K562 (cell line): Measurements from ENCODE around the gene IPO13. TPM values are rescaled to one million over a fixed set of nuclear protein-coding genes. Genes with fewer than 3 reads are reported as not detected.

ENCODE experiments used
- ATAC-seq: fragments of 200-7000 bp; cut with Tn5 transposase; 3 replicates; pipeline ENCODE4 v1.9.1; 2020; ENCODE audit warnings: moderate library complexity
- BruUV-seq: library from RNA; stranded (reverse); fragments of 400-500 nt; replicated peaks from 2 replicates; lab custom pipeline; 2021; lab: Mats Ljungman, UMichigan
- CTCF ChIA-PET: fragments of 300-600 bp; formaldehyde crosslinking; extraction: SDS; loops from one replicate; lab custom pipeline; 2021; ENCODE audit warnings: low intra/inter-chr PET ratio; lab: Yijun Ruan, JAX
- POLR2A ChIA-PET: fragments of 300-600, 350-650 bp; sonication (Branson Sonifier 250); formaldehyde crosslinking; extraction: SDS; loops from one replicate; lab custom pipeline; 2021; ENCODE audit warnings: antibody characterized with exemption, inconsistent platforms; lab: Yijun Ruan, JAX
- DNase-seq, 4 experiments: peaks; one replicate each; pipeline versions ENCODE4 v3.0.0 to v3.0.0-alpha.2; 2011 to 2018; ENCODE audit warnings: low spot score in 3 of 4, mixed read lengths in 3 of 4; ENCODE audit errors: extremely low read depth in 1 of 4
- FAIRE-seq: peaks from 2 replicates; lab custom pipeline; 2011; peaks lifted over from hg19 to GRCh38; lab: Jason Lieb, UNC
- H2AFZ ChIP-seq: 2 replicates; pipeline ENCODE4 v1.6.0; 2011; ENCODE audit warnings: low read depth, low read length, control low read depth, inconsistent platforms
- H3K27ac ChIP-seq: fragments of 200-600 bp; 3 replicates; pipeline ENCODE4 v1.8.0; 2011; ENCODE audit warnings: low read depth, mild to moderate bottlenecking, control low read depth, inconsistent platforms, low read length, moderate library complexity, mixed read lengths; ENCODE audit errors: extremely low read depth
- H3K27me3 ChIP-seq, 2 experiments: fragments of 300-600 bp in 1 of 2; 2 replicates in 1 of 2; 3 replicates in 1 of 2; pipeline versions ENCODE4 v1.6.0 to v1.8.0; 2011; ENCODE audit warnings: inconsistent platforms in 2 of 2, low read length in 2 of 2, mild to moderate bottlenecking in 1 of 2, mixed read lengths in 1 of 2, moderate library complexity in 1 of 2; ENCODE audit not compliant: control insufficient read depth in 2 of 2, insufficient read depth in 2 of 2
- H3K36me3 ChIP-seq: fragments of 300-600 bp; 3 replicates; pipeline ENCODE4 v1.8.0; 2011; ENCODE audit warnings: mild to moderate bottlenecking, low read length, inconsistent platforms; ENCODE audit not compliant: control insufficient read depth, insufficient read depth
- H3K4me1 ChIP-seq, 2 experiments: fragments of 200-600 bp in 1 of 2; replicated peaks in 1 of 2; 2 replicates in 1 of 2; 3 replicates in 1 of 2; pipeline versions ENCODE4 v1.5.1 to v1.8.0; 2011; ENCODE audit warnings: inconsistent platforms in 2 of 2, low read length in 2 of 2, mild to moderate bottlenecking in 1 of 2, mixed read lengths in 1 of 2, moderate library complexity in 1 of 2; ENCODE audit not compliant: control insufficient read depth in 2 of 2, insufficient read depth in 2 of 2
- H3K4me2 ChIP-seq: 2 replicates; pipeline ENCODE4 v1.6.1; 2011; ENCODE audit warnings: low read length, control low read depth, inconsistent platforms, mixed read lengths; ENCODE audit not compliant: insufficient read depth
- H3K4me3 ChIP-seq: fragments of 200-600 bp; sonication (generic), shearing (Covaris generic); 2 replicates; pipeline ENCODE4 v1.5.1; 2016; ENCODE audit warnings: control low read depth, inconsistent platforms
- H3K79me2 ChIP-seq: fragments of 200-600 bp; 3 replicates; pipeline ENCODE4 v1.8.0; 2011; ENCODE audit warnings: low read length, inconsistent platforms; ENCODE audit not compliant: control insufficient read depth, insufficient read depth
- H3K9ac ChIP-seq, 2 experiments: 2 replicates each; pipeline versions ENCODE4 v1.6.0 to v1.6.1; 2011; ENCODE audit warnings: low read depth in 2 of 2, low read length in 2 of 2, control low read depth in 1 of 2, inconsistent platforms in 1 of 2, mild to moderate bottlenecking in 1 of 2, mixed read lengths in 1 of 2; ENCODE audit not compliant: insufficient read depth in 1 of 2
- H3K9me1 ChIP-seq: one replicate; pipeline ENCODE4 v1.6.0; 2011; ENCODE audit warnings: inconsistent platforms, mild to moderate bottlenecking, low read length, moderate library complexity; ENCODE audit not compliant: control insufficient read depth, insufficient read depth
- H3K9me3 ChIP-seq: replicated peaks from 2 replicates; pipeline ENCODE4 v1.5.1; 2011; ENCODE audit warnings: low read depth, low read length, inconsistent platforms; ENCODE audit not compliant: control insufficient read depth, insufficient read depth
- H4K20me1 ChIP-seq: replicated peaks from 2 replicates; pipeline ENCODE4 v1.6.1; 2011; ENCODE audit warnings: low read length, inconsistent platforms, mixed read lengths; ENCODE audit not compliant: control insufficient read depth, insufficient read depth
- ARNT ChIP-seq, 2 experiments: fragments of 450-650 bp; IDR thresholded peaks; 2 replicates each; pipeline ENCODE4 v1.6.1; 2016; ENCODE audit warnings: mild to moderate bottlenecking in 1 of 2
- CGGBP1 ChIP-seq: fragments of 250-450 bp; sonication (Bioruptor Pico); IDR thresholded peaks from 2 replicates; pipeline ENCODE4 v1.9.0; 2021; ENCODE audit warnings: mild to moderate bottlenecking
- CTCFL ChIP-seq: IDR thresholded peaks from 2 replicates; pipeline ENCODE4 v1.6.1; 2011; ENCODE audit warnings: borderline replicate concordance, low read depth, mild to moderate bottlenecking, moderate library complexity, low read length; ENCODE audit not compliant: insufficient read depth, poor library complexity, severe bottlenecking
- MAFG ChIP-seq: fragments of 450-650 bp; conservative IDR thresholded peaks from 2 replicates; pipeline ENCODE4 v1.6.1; 2016; ENCODE audit warnings: missing genetic modification characterization, missing compliant biosample characterization
- MBD2 ChIP-seq: sonication (generic); IDR thresholded peaks from 2 replicates; pipeline ENCODE4 v1.6.1; 2016; ENCODE audit warnings: low read depth, borderline replicate concordance
- POLR2B ChIP-seq: fragments of 450-650 bp; IDR thresholded peaks from 2 replicates; pipeline ENCODE4 v1.6.1; 2018; ENCODE audit warnings: low read depth; ENCODE audit not compliant: partially characterized antibody
- SP2 ChIP-seq: IDR thresholded peaks from 2 replicates; pipeline ENCODE4 v1.6.1; 2011; ENCODE audit warnings: mild to moderate bottlenecking, low read depth, low read length, moderate library complexity; ENCODE audit not compliant: poor library complexity, severe bottlenecking; ENCODE audit errors: extremely low read depth
- ZBTB8A ChIP-seq: fragments of 450-650 bp; IDR thresholded peaks from 2 replicates; pipeline ENCODE4 v1.6.1; 2018; ENCODE audit warnings: mild to moderate bottlenecking, moderate library complexity; ENCODE audit not compliant: partially characterized antibody
- ZNF143 ChIP-seq: sonication (generic); formaldehyde crosslinking; IDR thresholded peaks from 2 replicates; pipeline ENCODE4 v1.9.0; 2022; ENCODE audit warnings: mild to moderate bottlenecking, missing genetic modification reagents
- ZNF212 ChIP-seq: fragments of 450-650 bp; formaldehyde crosslinking; IDR thresholded peaks from 2 replicates; pipeline ENCODE4 v1.4.0; 2020; ENCODE audit warnings: mild to moderate bottlenecking
- WGBS: fragments of 100-300 bp; shearing (Covaris generic); methylation state at CpG from one replicate; pipeline ENCODE4 v1.1.6; 2016; ENCODE audit warnings: low coverage, mixed read lengths; ENCODE audit not compliant: insufficient coverage; ENCODE audit errors: missing lambda C conversion rate; 5-methylcytosine and 5-hydroxymethylcytosine counted together
- in situ Hi-C: fragments of 300-500 bp; cut with MboI; formaldehyde crosslinking; loops from 4 replicates; pipeline ENCODE4 v1.15.0; 2018; ENCODE audit warnings: inconsistent platforms, mixed read lengths
- intact Hi-C: fragments of 100-400 bp; cut with micrococcal nuclease; formaldehyde crosslinking; loops from 2 replicates; pipeline ENCODE4 v1.14.2; 2022
- polyA plus RNA-seq, 8 experiments: library from polyadenylated mRNA; depleted of rRNA in 4 of 8; stranded (reverse) in 5 of 8; unstranded in 3 of 8; fragments of >200 nt; fragmentation: Nextera tagmentation in 2 of 8; fragmentation: Illumina TruSeq in 1 of 8; extraction: Ambion mirVana in 2 of 8; extraction: Trizol in 1 of 8; gene quantifications; 2 replicates each; pipeline versions ENCODE4 v1.2.1 to v1.2.3, GENCODE V29; 2011 to 2014; ENCODE audit warnings: inconsistent platforms in 1 of 8, missing spikeins in 1 of 8
- total RNA-seq, 7 experiments: library from RNA; depleted of rRNA in 6 of 7; stranded (reverse); fragments of >200 nt in 6 of 7; fragmentation: Illumina TruSeq in 2 of 7; extraction: Trizol in 2 of 7; gene quantifications; 2 replicates each; pipeline versions ENCODE4 v1.2.1 to v1.2.3, GENCODE V29; 2011 to 2021; ENCODE audit warnings: low replicate concordance in 1 of 7

Gene IPO13
- total and polyA plus RNA-seq, 9 of the 15 experiments (the other 6 are each of a cell fraction or from before 2014, with no cell fraction given), result 7.0 to 30.8 (median 16.2) TPM

GRCh38 chr1:43924516-43924915 is 22.2 kb upstream of the IPO13 start:
- Histone ChIP-seq H3K27me3 (0 out of 5 replicates have a peak, but pooled peaks cover 0 to 5% of the 10 kb centered on the region in 2 experiments), H3K79me2 (no peaks in the 10 kb centered on the region), H2AFZ (no peak overlapping the region), H3K4me3 (no peak overlapping the region), H3K4me2 (no peak overlapping the region), H3K9me1 (no peaks in the 10 kb centered on the region), H3K4me1 (no peaks in the 10 kb centered on the region; a peak in 1 of 5 replicates), H3K27ac (no peak overlapping the region), H4K20me1 (no peaks in the 10 kb centered on the region; the same call in 1 of the 2 replicates), H3K36me3 (no peaks in the 10 kb centered on the region; the same call in 2 of the 3 replicates), H3K9ac (no peak overlapping the region), H3K9me3 (no peaks in the 10 kb centered on the region)
- intact Hi-C loops (no loop called here), in situ Hi-C loops (no loop called here)
- FAIRE-seq (no peak), DNase-seq (no peak), ATAC-seq (no peak)
- POLR2A ChIA-PET, result interaction anchor here (0.5 to 1.5 kb wide), 4 partner anchors 8 to 162 kb away, joined by 3 to 9 read pairs (median 4); no protein-coding TSS in a partner anchor
- TF ChIP-seq CTCFL (no peak), CGGBP1 (no peak), POLR2B (no peak), MBD2 (no peak), ZBTB8A (no peak), ARNT (IDR thresholded peaks at IDR 0.05) (no peak), MAFG (no peak), SP2 (no peak), ZNF212 (CRISPR knock-in tag) (no peak), ZNF143 (no peak)
- WGBS, result 52% methylated on average over 4 of the region's 4 CpGs
- no TSS peak for BruUV-seq
- CTCF ChIA-PET, result no interaction called here
